Measurements from ENCODE around the gene LSM7.
A peak's percentile ranks its signal among the peaks of the same experiment; 100 is the strongest.

Gene LSM7

DNA sequence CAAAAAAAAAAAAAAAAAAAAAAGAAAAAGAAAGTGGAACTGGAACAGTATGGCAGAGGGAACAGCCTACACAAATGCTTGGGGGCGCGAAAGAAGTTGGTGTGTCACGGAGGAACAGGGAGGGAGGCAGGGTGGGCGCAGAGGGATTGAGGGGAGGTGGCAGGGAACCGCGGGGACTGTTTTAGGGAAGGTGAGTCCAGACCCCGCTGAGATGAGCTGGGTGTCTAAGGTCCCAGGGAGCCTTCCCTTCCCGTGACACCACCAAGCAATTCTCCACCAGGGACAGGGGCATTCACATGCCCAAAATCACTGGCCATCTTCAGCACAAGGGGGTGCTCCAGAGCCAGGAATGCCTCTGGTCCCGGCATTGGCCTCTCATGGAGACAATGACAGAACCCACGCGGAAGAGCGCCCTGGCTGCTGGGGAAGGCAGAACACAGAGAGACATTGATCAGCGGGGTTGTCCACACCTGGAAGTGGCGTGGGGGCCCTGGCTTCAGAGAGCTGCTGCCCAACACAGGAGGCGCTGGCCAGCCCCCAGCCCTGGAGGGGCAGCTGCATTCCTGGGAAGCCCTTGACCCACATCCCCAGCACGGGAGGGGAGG is 53.4 kb downstream of the LSM7 start:
- peak in 1 of 2 donors; percentile 16 for DNase-seq

DNA sequence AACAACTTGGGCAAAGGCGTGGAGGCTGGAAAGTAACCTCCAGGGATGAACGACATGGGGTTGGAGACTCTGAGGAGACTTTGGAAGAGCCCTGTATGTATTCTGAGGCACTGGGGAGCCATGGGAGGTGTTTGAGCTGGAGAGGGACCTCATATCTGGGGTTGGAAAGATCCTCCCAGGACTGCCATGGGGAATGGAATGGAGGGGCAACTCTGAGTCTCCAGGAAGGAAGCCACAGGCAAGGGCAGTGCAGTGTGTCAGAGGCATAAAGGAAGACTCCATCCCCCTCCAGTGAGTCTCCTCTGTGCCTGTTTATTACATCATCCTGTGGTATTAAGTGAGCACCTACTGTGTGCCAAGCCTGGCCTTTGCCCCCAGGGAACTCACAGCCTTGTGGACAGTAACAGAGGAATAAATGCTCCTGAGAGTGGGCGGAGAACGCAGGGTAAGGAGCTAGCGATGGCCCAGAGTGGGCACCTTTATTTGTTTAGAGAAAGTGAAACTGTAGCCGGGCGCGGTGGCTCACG is 54.1 kb downstream of the LSM7 start:
- no peak for DNase-seq

- DNase-seq = peak; percentile 23 to 52
Measured at GRCh38 chr19:2273356-2274184, 54.8 kb downstream of the LSM7 start.
